Fibroblast of lung (primary cell): ENCODE results near the gene KCNH1. TPM values are rescaled to one million over a fixed set of nuclear protein-coding genes. Genes with fewer than 3 reads are reported as not detected.

Experiments used
- DNase-seq, 2 donors: peaks; one replicate each; pipeline versions ENCODE4 v3.0.0 to v3.0.0-alpha.2; 2010; ENCODE audit warnings: low read depth in 2 of 2
- H2AFZ ChIP-seq: 2 replicates; pipeline ENCODE4 v1.5.1; 2012; ENCODE audit warnings: low read length, control low read depth, inconsistent platforms
- H3K27ac ChIP-seq: 2 replicates; pipeline ENCODE4 v1.5.1; 2011; ENCODE audit warnings: low read length, control low read depth; ENCODE audit not compliant: insufficient read depth
- H3K27me3 ChIP-seq: 2 replicates; pipeline ENCODE4 v1.5.1; 2011; ENCODE audit warnings: mild to moderate bottlenecking, low read length; ENCODE audit not compliant: control insufficient read depth, insufficient read depth
- H3K36me3 ChIP-seq: 2 replicates; pipeline ENCODE4 v1.5.1; 2011; ENCODE audit warnings: low read length; ENCODE audit not compliant: control insufficient read depth, insufficient read depth
- H3K4me1 ChIP-seq: 2 replicates; pipeline ENCODE4 v1.5.1; 2011; ENCODE audit warnings: low read length; ENCODE audit not compliant: control insufficient read depth, insufficient read depth; ENCODE audit errors: extremely low read depth
- H3K4me2 ChIP-seq: 2 replicates; pipeline ENCODE4 v1.5.1; 2011; ENCODE audit warnings: low read length, control low read depth; ENCODE audit not compliant: insufficient read depth; ENCODE audit errors: extremely low read depth
- H3K4me3 ChIP-seq, 4 experiments: fragments of 200-600 bp in 1 of 4; sonication (generic) in 1 of 4; replicated peaks in 1 of 4; 2 replicates each; pipeline ENCODE4 v1.5.1; 2011 to 2016; ENCODE audit warnings: low read length in 4 of 4, low read depth in 3 of 4, mild to moderate bottlenecking in 3 of 4, control low read depth in 2 of 4, inconsistent platforms in 1 of 4, mixed read lengths in 1 of 4; ENCODE audit not compliant: insufficient read depth in 1 of 4; ENCODE audit errors: control extremely low read depth in 1 of 4
- H3K79me2 ChIP-seq: 2 replicates; pipeline ENCODE4 v1.5.1; 2012; ENCODE audit warnings: mild to moderate bottlenecking, low read length, inconsistent platforms; ENCODE audit not compliant: control insufficient read depth, insufficient read depth
- H3K9ac ChIP-seq: 2 replicates; pipeline ENCODE4 v1.5.1; 2011; ENCODE audit warnings: mild to moderate bottlenecking, low read length, control low read depth; ENCODE audit not compliant: insufficient read depth
- H3K9me3 ChIP-seq: 2 replicates; pipeline ENCODE4 v1.5.1; 2012; ENCODE audit warnings: low read depth, low read length; ENCODE audit not compliant: control insufficient read depth, insufficient read depth
- H4K20me1 ChIP-seq: 2 replicates; pipeline ENCODE4 v1.5.1; 2011; ENCODE audit warnings: low read length; ENCODE audit not compliant: control insufficient read depth, insufficient read depth; ENCODE audit errors: extremely low read depth
- CTCF ChIP-seq, 2 donors: IDR thresholded peaks in 1 of 2; conservative IDR thresholded peaks in 1 of 2; 1 replicate in 1 of 2; 2 replicates in 1 of 2; pipeline ENCODE4 v1.5.1; 2011 to 2012; ENCODE audit warnings: low read length in 2 of 2, control low read depth in 1 of 2, inconsistent platforms in 1 of 2, low read depth in 1 of 2, mild to moderate bottlenecking in 1 of 2
- EZH2 ChIP-seq: IDR thresholded peaks from 2 replicates; pipeline ENCODE4 v1.5.1; 2012; ENCODE audit warnings: low read length, control low read depth, mild to moderate bottlenecking; ENCODE audit errors: missing control alignments
- polyA plus RNA-seq, 2 donors: library from polyadenylated mRNA; depleted of rRNA in 1 of 2; stranded (reverse) in 1 of 2; unstranded in 1 of 2; fragments of >200 nt; gene quantifications; 2 replicates each; pipeline ENCODE4 v1.2.1, GENCODE V29; 2011 to 2012; ENCODE audit warnings: missing spikeins in 1 of 2
- total RNA-seq: library from RNA; depleted of rRNA; stranded (reverse); fragments of >200 nt; gene quantifications from 2 replicates; pipeline ENCODE4 v1.2.1, GENCODE V29; 2014

Gene KCNH1
- total and polyA plus RNA-seq, 2 donors (not counting 1 experiment from before 2014, with no cell fraction given): 0.17 to 1.5 TPM

- H3K9me3 ChIP-seq: no peaks in the 10 kb centered on the region
- no peak overlapping the region for H3K4me3 ChIP-seq
- no peak overlapping the region for H3K4me2 ChIP-seq
- DNase-seq: no peak
- H3K9ac ChIP-seq: no peak overlapping the region
- no peaks in the 10 kb centered on the region for H3K27me3 ChIP-seq
- H4K20me1 ChIP-seq: no peaks in the 10 kb centered on the region
- no peak for TF ChIP-seq CTCF (conservative IDR thresholded peaks at IDR 0.05 in 1 of 2, IDR thresholded peaks at IDR 0.05 in 1 of 2; ENCODE audit: low read depth in 1 of 2, low read length in 2 of 2)
- TF ChIP-seq EZH2: no peak
- H3K27ac ChIP-seq: no peak overlapping the region
- no peaks in the 10 kb centered on the region for H3K36me3 ChIP-seq
- no peak overlapping the region for H2AFZ ChIP-seq
- H3K4me1 ChIP-seq: no peaks in the 10 kb centered on the region
- H3K79me2 ChIP-seq: no peaks in the 10 kb centered on the region
Measured at GRCh38 chr1:210727709-210728108, 406.2 kb downstream of the KCNH1 start.

DNA sequence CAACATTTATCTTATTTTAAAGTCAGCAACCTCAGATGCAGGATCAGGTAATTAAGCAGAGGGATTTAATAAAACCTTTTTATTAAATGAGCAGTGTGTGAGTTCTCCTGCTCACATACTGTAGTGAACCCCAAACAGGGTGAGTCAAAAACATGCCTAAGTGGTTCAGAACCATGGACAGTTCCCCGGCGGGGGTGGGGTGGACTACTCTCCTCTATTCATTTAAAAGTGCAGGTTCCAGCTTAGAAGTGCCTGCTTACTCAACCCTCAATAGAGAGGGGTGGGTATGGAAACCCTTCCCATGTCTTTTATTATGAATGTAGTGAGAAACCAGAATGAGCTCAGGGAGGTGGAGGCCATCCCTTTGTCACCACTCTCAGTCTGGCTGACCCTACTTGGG, 407.3 kb downstream of the KCNH1 start:
- Histone ChIP-seq H2AFZ (no peak overlapping the region), H3K9me3 (no peaks in the 10 kb centered on the region), H4K20me1 (no peaks in the 10 kb centered on the region), H3K27me3 (no peaks in the 10 kb centered on the region), H3K4me3 (no peak overlapping the region), H3K79me2 (no peaks in the 10 kb centered on the region), H3K9ac (no peak overlapping the region), H3K4me2 (no peak overlapping the region), H3K36me3 (no peaks in the 10 kb centered on the region), H3K4me1 (no peaks in the 10 kb centered on the region), H3K27ac (no peak overlapping the region)
- DNase-seq: peak in 1 of 2 donors; percentile 23
- TF ChIP-seq CTCF (conservative IDR thresholded peaks at IDR 0.05 in 1 of 2, IDR thresholded peaks at IDR 0.05 in 1 of 2; ENCODE audit: low read depth in 1 of 2, low read length in 2 of 2) (no peak), EZH2 (no peak)

GRCh38 chr1:210724768-210725167, 409.2 kb downstream of the KCNH1 start:
- Histone ChIP-seq H3K79me2 (no peaks in the 10 kb centered on the region), H3K4me2 (no peak overlapping the region)

More at GRCh38 chr1:210724768-210725167, 409.2 kb downstream of the KCNH1 start:
- Histone ChIP-seq H3K4me3 (no peak overlapping the region), H3K27ac (no peak overlapping the region), H3K9me3 (no peaks in the 10 kb centered on the region), H3K9ac (no peak overlapping the region), H3K36me3 (no peaks in the 10 kb centered on the region), H2AFZ (no peak overlapping the region), H4K20me1 (no peaks in the 10 kb centered on the region), H3K4me1 (no peaks in the 10 kb centered on the region), H3K27me3 (no peaks in the 10 kb centered on the region)
- no peak for TF ChIP-seq CTCF (conservative IDR thresholded peaks at IDR 0.05 in 1 of 2, IDR thresholded peaks at IDR 0.05 in 1 of 2; ENCODE audit: low read depth in 1 of 2, low read length in 2 of 2)
- TF ChIP-seq EZH2: no peak
- DNase-seq: no peak
